GM12892 (cell line): ENCODE measurements around the gene NRF1.

Source experiments
- POLR2A ChIP-seq: IDR thresholded peaks from 2 replicates; pipeline ENCODE4 v1.6.1; 2011; ENCODE audit warnings: low read depth, low read length, control low read depth
- POLR2AphosphoS5 ChIP-seq: IDR thresholded peaks from 2 replicates; pipeline ENCODE4 v1.6.1; 2011; ENCODE audit warnings: low read depth, low read length, control low read depth

DNA sequence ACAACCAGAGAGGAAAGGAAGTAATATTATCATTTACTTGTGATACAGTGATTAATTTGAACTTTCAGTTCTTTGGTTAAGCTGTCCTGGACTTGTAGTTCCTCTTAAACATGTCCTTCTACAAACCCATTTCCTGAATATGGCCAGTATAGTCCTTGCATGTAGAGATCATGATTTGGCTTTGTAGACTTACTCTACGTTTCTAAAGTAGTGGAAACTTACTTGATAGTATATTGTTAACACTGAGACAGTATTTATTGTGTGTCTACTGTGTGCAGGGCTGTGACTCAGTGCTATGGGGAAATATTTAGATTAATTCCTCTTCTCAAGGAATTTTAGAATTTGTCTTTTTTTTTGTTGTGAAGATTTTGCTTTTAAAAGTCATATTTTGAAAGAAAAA lies 109.5 kb downstream of the NRF1 start:
- TF ChIP-seq POLR2AphosphoS5 (no peak), POLR2A (no peak)
